Esophagus squamous epithelium (tissue), 5 donors: ENCODE results near the gene TTC39A. TPM values are rescaled to one million over a fixed set of nuclear protein-coding genes. Genes with fewer than 3 reads are reported as not detected.

ENCODE experiments used
- DNase-seq: peaks from one replicate; lab custom pipeline; 2025; lab: John Stamatoyannopoulos, UW
- H3K27ac ChIP-seq, 4 donors: fragments of 200-600 bp; sonication (generic); one replicate each; pipeline ENCODE4 v1.5.1; 2016 to 2019; ENCODE audit warnings: mild to moderate bottlenecking in 1 of 4
- H3K27me3 ChIP-seq, 4 donors: fragments of 200-600 bp; sonication (generic); 1 replicate in 3 of 4; 2 replicates in 1 of 4; pipeline versions ENCODE4 v1.5.1 to v1.6.0; 2017 to 2021; ENCODE audit warnings: antibody characterized with exemption in 1 of 4
- H3K36me3 ChIP-seq, 3 donors: fragments of 200-600 bp; sonication (generic); one replicate each; pipeline ENCODE4 v1.5.1; 2016 to 2019
- H3K4me1 ChIP-seq, 3 donors: fragments of 200-600 bp; sonication (generic); one replicate each; pipeline ENCODE4 v1.5.1; 2017 to 2019
- H3K4me3 ChIP-seq, 4 donors: fragments of 200-600 bp; sonication (generic); 1 replicate in 3 of 4; 2 replicates in 1 of 4; pipeline ENCODE4 v1.5.1; 2016 to 2019; ENCODE audit warnings: mild to moderate bottlenecking in 2 of 4, moderate library complexity in 1 of 4
- H3K9me3 ChIP-seq, 3 donors: fragments of 200-600 bp; sonication (generic); one replicate each; pipeline ENCODE4 v1.5.1; 2016 to 2019
- POLR2A ChIP-seq, 4 donors: fragments of 450-650 bp; IDR thresholded peaks; one replicate each; pipeline ENCODE4 v1.6.1; 2017; ENCODE audit warnings: antibody characterized with exemption in 4 of 4, mild to moderate bottlenecking in 4 of 4, moderate library complexity in 3 of 4
- WGBS, 2 donors: methylation state at CpG; one replicate each; pipeline ENCODE4 v1.1.5; 2018; 5-methylcytosine and 5-hydroxymethylcytosine counted together
- intact Hi-C: fragments of 100-400 bp; cut with DNase I; formaldehyde crosslinking; loops from one replicate; pipeline ENCODE4 v1.15.0; 2022
- total RNA-seq, 4 donors: library from RNA; depleted of rRNA; stranded (reverse); fragments of >200 nt; gene quantifications; one replicate each; pipeline ENCODE4 v1.1.0, GENCODE V29; 2016
- TF ChIP-seq, protein P1 (sequence below), 6 experiments: fragments of 450-650 bp in 4 of 6; fragments of 200-600 bp in 2 of 6; sonication (generic) in 2 of 6; IDR thresholded peaks; one replicate each; pipeline ENCODE4 v1.5.1; 2016 to 2019; ENCODE audit warnings: antibody characterized with exemption in 6 of 6, mild to moderate bottlenecking in 4 of 6, moderate library complexity in 4 of 6
- donor health status: DM: yes; HTN: yes; CAD: no.

The TTC39A gene
- total RNA-seq, 4 donors from 2014 or later: 16.4 to 60.9 (median 48.8) TPM

DNA sequence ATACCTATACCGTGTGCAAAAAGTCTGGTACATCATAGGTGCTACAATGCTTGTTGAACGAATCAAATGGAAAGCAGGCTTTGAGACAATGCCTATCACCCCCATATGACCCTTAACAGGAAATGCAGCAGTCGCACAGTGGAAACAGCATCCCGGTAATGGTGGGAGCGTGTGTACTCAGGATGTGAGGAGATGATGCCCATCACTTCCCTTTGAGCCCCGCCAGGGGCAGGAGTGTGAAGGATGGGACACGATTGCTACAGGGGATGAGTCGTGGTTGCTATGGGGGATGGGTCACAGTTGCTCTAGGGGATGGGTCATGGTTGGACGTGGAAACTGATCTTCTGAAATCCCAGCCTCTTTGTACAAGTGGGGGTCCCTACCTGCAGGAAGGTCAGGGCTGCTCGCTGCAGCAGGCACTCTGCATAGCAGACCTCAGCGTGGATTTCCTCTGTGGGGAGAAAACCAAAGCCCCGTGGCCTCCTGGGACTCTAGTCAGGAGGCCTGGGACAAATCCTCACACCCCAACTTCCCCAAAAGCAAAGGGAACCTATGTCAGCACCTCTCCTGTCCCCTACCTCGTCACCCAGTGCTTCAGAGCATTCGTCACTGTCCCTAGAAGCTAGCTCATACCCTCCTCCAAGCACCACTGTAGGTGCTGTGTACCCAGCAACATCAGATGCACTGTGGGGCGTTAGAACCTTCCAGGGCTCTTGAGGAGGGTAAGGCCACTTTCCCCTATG lies 19.3 kb downstream of the TTC39A start:
- Histone ChIP-seq H3K27ac (no peak overlapping the region), H3K4me3 (no peak overlapping the region), H3K4me1 (peaks cover 21 to 33% (median 29%) of the 10 kb centered on the region in 3 donors), H3K9me3 (no peaks in the 10 kb centered on the region), H3K27me3 (no peaks in the 10 kb centered on the region), H3K36me3 (peaks cover 0 to 11% (median 4%) of the 10 kb centered on the region in 3 donors)
- 68 to 69% methylated on average over 11 of the region's 15 CpGs for WGBS, 2 donors
- no peak for DNase-seq
- intact Hi-C loops: no loop called here
- TF ChIP-seq, protein P1, sequence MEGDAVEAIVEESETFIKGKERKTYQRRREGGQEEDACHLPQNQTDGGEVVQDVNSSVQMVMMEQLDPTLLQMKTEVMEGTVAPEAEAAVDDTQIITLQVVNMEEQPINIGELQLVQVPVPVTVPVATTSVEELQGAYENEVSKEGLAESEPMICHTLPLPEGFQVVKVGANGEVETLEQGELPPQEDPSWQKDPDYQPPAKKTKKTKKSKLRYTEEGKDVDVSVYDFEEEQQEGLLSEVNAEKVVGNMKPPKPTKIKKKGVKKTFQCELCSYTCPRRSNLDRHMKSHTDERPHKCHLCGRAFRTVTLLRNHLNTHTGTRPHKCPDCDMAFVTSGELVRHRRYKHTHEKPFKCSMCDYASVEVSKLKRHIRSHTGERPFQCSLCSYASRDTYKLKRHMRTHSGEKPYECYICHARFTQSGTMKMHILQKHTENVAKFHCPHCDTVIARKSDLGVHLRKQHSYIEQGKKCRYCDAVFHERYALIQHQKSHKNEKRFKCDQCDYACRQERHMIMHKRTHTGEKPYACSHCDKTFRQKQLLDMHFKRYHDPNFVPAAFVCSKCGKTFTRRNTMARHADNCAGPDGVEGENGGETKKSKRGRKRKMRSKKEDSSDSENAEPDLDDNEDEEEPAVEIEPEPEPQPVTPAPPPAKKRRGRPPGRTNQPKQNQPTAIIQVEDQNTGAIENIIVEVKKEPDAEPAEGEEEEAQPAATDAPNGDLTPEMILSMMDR (IDR thresholded peaks at IDR 0.05): no peak

DNA sequence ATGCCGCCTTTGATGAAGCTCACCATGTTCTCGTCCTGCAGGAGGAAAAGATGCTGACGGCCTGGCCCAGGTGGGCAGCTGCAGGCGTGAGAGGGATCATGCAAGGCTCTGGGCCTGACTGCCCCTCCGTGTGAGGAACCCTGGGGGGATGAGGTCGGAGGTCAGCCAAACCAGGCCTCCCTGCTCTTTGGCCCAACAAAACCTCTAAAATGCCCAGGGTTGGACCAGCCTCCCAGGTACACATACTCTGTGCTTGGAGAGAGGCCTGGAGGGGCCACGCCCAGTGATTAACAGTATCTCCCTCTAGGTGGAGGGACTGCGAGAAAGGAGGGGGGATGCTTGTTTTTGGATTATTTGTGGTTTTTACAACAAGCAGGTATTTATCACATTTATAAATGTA lies 21.1 kb downstream of the TTC39A start:
- no peak for DNase-seq
- H3K36me3 ChIP-seq: peaks cover 0 to 11% (median 4%) of the 10 kb centered on the region in 3 donors
- no peak overlapping the region for H3K27ac ChIP-seq
- no peak for TF ChIP-seq POLR2A (IDR thresholded peaks at IDR 0.05)
- TF ChIP-seq, protein P1 (IDR thresholded peaks at IDR 0.05): no peak
- no peaks in the 10 kb centered on the region for H3K27me3 ChIP-seq
- 67 to 83% methylated on average over 2 to 6 of the region's 8 CpGs for WGBS, 2 donors
- H3K4me3 ChIP-seq: no peak overlapping the region
- no peaks in the 10 kb centered on the region for H3K9me3 ChIP-seq
- peaks cover 5 to 16% (median 13%) of the 10 kb centered on the region in 3 donors for H3K4me1 ChIP-seq
- intact Hi-C loops: no loop called here

DNA sequence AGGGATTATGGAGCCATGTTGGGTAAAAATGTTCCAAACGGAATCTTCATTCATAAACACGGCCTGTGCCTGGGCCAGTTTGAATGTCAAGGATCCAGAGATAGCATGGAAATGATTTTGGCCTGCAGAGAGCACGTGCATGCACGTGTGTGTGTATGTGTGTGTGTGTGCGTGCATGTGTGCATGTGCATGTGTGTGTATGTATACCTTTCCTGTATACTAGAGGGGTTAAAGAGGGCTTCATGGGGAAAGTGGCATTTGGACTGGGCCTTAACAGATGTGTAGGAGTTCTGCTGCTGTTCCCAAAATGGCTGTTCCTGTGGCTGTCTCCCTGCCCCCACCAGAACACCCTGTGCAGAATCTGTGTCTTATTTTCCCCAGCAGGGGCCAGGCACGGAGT lies 21.7 kb downstream of the TTC39A start:
- Histone ChIP-seq H3K36me3 (peaks cover 0 to 11% (median 4%) of the 10 kb centered on the region in 3 donors), H3K4me3 (no peak overlapping the region), H3K4me1 (peaks cover 0 to 11% (median 6%) of the 10 kb centered on the region in 3 donors), H3K9me3 (no peaks in the 10 kb centered on the region), H3K27me3 (no peaks in the 10 kb centered on the region), H3K27ac (no peak overlapping the region)
- TF ChIP-seq, protein P1 (IDR thresholded peaks at IDR 0.05): no peak
- TF ChIP-seq POLR2A (IDR thresholded peaks at IDR 0.05): no peak
- WGBS, 2 donors: 84 to 97% methylated on average over 5 to 6 of the region's 6 CpGs
- intact Hi-C loops: no loop called here
- no peak for DNase-seq

DNA sequence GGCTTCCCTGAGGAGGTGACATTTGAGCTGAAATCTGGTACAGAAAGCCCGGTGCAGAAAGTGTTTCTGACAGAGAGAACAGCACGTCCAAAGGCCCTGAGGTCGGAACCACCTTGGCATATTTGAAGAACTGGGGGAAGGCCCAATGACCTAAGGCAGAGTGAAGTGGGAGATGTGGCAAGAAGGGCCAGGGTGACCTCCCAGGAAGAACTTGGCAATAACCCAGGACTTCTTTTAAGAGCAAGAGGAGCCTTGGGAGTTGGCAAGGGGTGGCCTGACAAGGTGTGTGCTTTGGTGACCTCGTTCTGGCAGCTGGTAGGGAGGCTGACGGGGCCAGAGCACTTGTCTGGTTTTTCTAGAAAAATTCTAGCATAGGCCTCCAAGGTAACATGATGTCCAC lies 23.4 kb downstream of the TTC39A start:
- no peak for TF ChIP-seq POLR2A (IDR thresholded peaks at IDR 0.05)
- TF ChIP-seq, protein P1 (IDR thresholded peaks at IDR 0.05): no peak
- Histone ChIP-seq H3K4me3 (no peak overlapping the region), H3K27ac (no peak overlapping the region), H3K36me3 (peaks cover 0 to 6% (median 4%) of the 10 kb centered on the region in 3 donors), H3K27me3 (no peaks in the 10 kb centered on the region), H3K4me1 (peaks cover 0 to 10% (median 0%) of the 10 kb centered on the region in 3 donors), H3K9me3 (no peaks in the 10 kb centered on the region)
- DNase-seq: no peak
- 80% methylated on average over 4 to 5 of the region's 5 CpGs for WGBS, 2 donors
- intact Hi-C loops: no loop called here

DNA sequence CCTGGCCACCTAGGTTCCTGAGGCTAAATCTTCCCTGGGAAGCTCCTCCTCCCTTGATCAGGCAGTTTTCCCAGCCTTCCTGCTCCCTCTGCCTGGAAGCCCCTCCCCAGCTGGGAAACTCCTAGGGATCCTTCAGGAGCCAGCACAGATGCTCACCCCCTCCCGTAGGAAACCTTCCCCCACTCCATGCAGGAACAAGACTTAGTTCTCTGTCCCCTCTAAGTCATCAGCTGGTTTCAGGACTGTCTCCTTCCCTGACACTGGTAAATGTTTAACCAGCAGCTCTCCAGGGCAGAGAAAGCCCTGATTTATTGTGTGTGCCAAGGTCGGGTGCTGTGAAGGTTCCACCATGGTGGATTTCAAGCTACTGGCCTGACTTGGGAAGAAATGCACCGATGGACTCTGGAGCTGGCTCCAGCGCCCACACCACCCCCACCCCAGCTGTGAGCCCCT lies 25.0 kb downstream of the TTC39A start:
- H3K36me3 ChIP-seq: peaks cover 0 to 4% (median 0%) of the 10 kb centered on the region in 3 donors
- 50 to 83% methylated on average over 1 to 4 of the region's 4 CpGs for WGBS, 2 donors
- no peaks in the 10 kb centered on the region for H3K27me3 ChIP-seq
- intact Hi-C loops: no loop called here
- no peak overlapping the region for H3K27ac ChIP-seq
- no peak overlapping the region for H3K4me3 ChIP-seq
- no peaks in the 10 kb centered on the region for H3K9me3 ChIP-seq
- TF ChIP-seq POLR2A (IDR thresholded peaks at IDR 0.05): no peak
- TF ChIP-seq, protein P1 (IDR thresholded peaks at IDR 0.05): no peak
- DNase-seq: no peak
- H3K4me1 ChIP-seq: peaks cover 0 to 10% (median 0%) of the 10 kb centered on the region in 3 donors
